K562 (cell line): ENCODE measurements around the gene CEND1. TPM values are rescaled to one million over a fixed set of nuclear protein-coding genes. Genes with fewer than 3 reads are reported as not detected.

Experiments
- IRF9 ChIP-seq: fragments of 450-650 bp; IDR thresholded peaks from 2 replicates; pipeline ENCODE4 v1.6.1; 2016; ENCODE audit warnings: missing biosample characterization, missing genetic modification characterization
- KLF16 ChIP-seq: IDR thresholded peaks from 2 replicates; pipeline ENCODE4 v1.6.1; 2016; ENCODE audit warnings: antibody characterized with exemption
- MITF ChIP-seq: IDR thresholded peaks from 2 replicates; pipeline ENCODE4 v1.6.1; 2014; ENCODE audit warnings: antibody characterized with exemption
- NCOA4 ChIP-seq: fragments of 450-650 bp; IDR thresholded peaks from 2 replicates; pipeline ENCODE4 v1.6.1; 2018; ENCODE audit warnings: mild to moderate bottlenecking; ENCODE audit not compliant: partially characterized antibody
- RBFOX2 ChIP-seq: fragments of 200-400 bp; formaldehyde crosslinking; IDR thresholded peaks from 2 replicates; pipeline ENCODE4 v1.6.1; 2017; ENCODE audit warnings: low read depth, mild to moderate bottlenecking, low read length, moderate library complexity
- SMAD3 ChIP-seq: fragments of 450-650 bp; formaldehyde crosslinking; conservative IDR thresholded peaks from 2 replicates; pipeline ENCODE4 v1.4.0; 2020; ENCODE audit warnings: mild to moderate bottlenecking
- SMC3 ChIP-seq: conservative IDR thresholded peaks from 2 replicates; pipeline ENCODE4 v1.6.1; 2011; ENCODE audit warnings: low read depth, low read length, improper control_type of control experiment; ENCODE audit not compliant: insufficient read depth
- SOX6 ChIP-seq: fragments of 450-650 bp; IDR thresholded peaks from 2 replicates; pipeline ENCODE4 v1.6.1; 2014; ENCODE audit warnings: mild to moderate bottlenecking
- TFE3 ChIP-seq: fragments of 450-650 bp; formaldehyde crosslinking; IDR thresholded peaks from 2 replicates; pipeline ENCODE4 v1.4.0; 2020; ENCODE audit warnings: mild to moderate bottlenecking, mixed read lengths
- ZNF263 ChIP-seq: sonication (generic); formaldehyde crosslinking; IDR thresholded peaks from 2 replicates; pipeline ENCODE4 v1.8.0; 2022; ENCODE audit warnings: mild to moderate bottlenecking, missing genetic modification reagents, borderline replicate concordance
- ZNF280B ChIP-seq: fragments of 250-450 bp; sonication (Bioruptor Pico); IDR thresholded peaks from 2 replicates; pipeline ENCODE4 v1.5.1; 2021; ENCODE audit warnings: mild to moderate bottlenecking
- ZNF316 ChIP-seq: fragments of 450-650 bp; IDR thresholded peaks from 2 replicates; pipeline ENCODE4 v1.6.1; 2016
- ZNF512 ChIP-seq: IDR thresholded peaks from 2 replicates; pipeline ENCODE4 v1.6.1; 2016; ENCODE audit warnings: missing genetic modification characterization, missing compliant biosample characterization
- polyA plus RNA-seq, 8 experiments: library from polyadenylated mRNA; depleted of rRNA in 4 of 8; stranded (reverse) in 5 of 8; unstranded in 3 of 8; fragments of >200 nt; fragmentation: Nextera tagmentation in 2 of 8; fragmentation: Illumina TruSeq in 1 of 8; extraction: Ambion mirVana in 2 of 8; extraction: Trizol in 1 of 8; gene quantifications; 2 replicates each; pipeline versions ENCODE4 v1.2.1 to v1.2.3, GENCODE V29; 2011 to 2014; ENCODE audit warnings: inconsistent platforms in 1 of 8, missing spikeins in 1 of 8
- total RNA-seq, 7 experiments: library from RNA; depleted of rRNA in 6 of 7; stranded (reverse); fragments of >200 nt in 6 of 7; fragmentation: Illumina TruSeq in 2 of 7; extraction: Trizol in 2 of 7; gene quantifications; 2 replicates each; pipeline versions ENCODE4 v1.2.1 to v1.2.3, GENCODE V29; 2011 to 2021; ENCODE audit warnings: low replicate concordance in 1 of 7

CEND1 gene
- total and polyA plus RNA-seq, 9 of the 15 experiments (the other 6 are each of a cell fraction or from before 2014, with no cell fraction given), result 0.13 to 0.18 (median 0.16) TPM; not detected in 6

- no peak for TF ChIP-seq MITF
- TF ChIP-seq IRF9 (tag), result no peak
- no peak for TF ChIP-seq ZNF263 (CRISPR knock-in tag)
- no peak for TF ChIP-seq SOX6
- TF ChIP-seq SMAD3, result no peak
- no peak for TF ChIP-seq TFE3 (CRISPR knock-in tag)
- peak; percentile 88 for TF ChIP-seq RBFOX2
- TF ChIP-seq ZNF512 (tag), result no peak
- TF ChIP-seq KLF16, result no peak
- TF ChIP-seq SMC3, result no peak
- TF ChIP-seq ZNF280B (CRISPR knock-in tag), result no peak
- TF ChIP-seq NCOA4, result no peak
- no peak for TF ChIP-seq ZNF316
Measured at GRCh38 chr11:810040-810567, 20.2 kb upstream of the CEND1 start (continued).
